Panc1 (cell line): ENCODE results near the gene GRHL1. TPM values are rescaled to one million over a fixed set of nuclear protein-coding genes. Genes with fewer than 3 reads are reported as not detected.

Experiments used
- ATAC-seq: fragments of 200-7000 bp; cut with Tn5 transposase; 2 replicates; pipeline ENCODE4 v1.9.1; 2020; ENCODE audit warnings: mild to moderate bottlenecking, moderate library complexity
- BruUV-seq: library from RNA; stranded (reverse); fragments of 400-500 nt; replicated peaks from 2 replicates; lab custom pipeline; 2021; lab: Mats Ljungman, UMichigan
- CTCF ChIA-PET: fragments of 300-600 bp; sonication (Branson Sonifier 250); formaldehyde crosslinking; loops from one replicate; lab custom pipeline; 2022; ENCODE audit warnings: antibody characterized with exemption; lab: Charles Lee
- POLR2A ChIA-PET: fragments of 300-600 bp; sonication (Branson Sonifier 250); formaldehyde crosslinking; loops from one replicate; lab custom pipeline; 2022; ENCODE audit warnings: antibody characterized with exemption; lab: Charles Lee
- DNase-seq: peaks from one replicate; pipeline ENCODE4 v3.0.0-alpha.2; 2010; ENCODE audit warnings: low read depth, low spot score
- H3K27ac ChIP-seq: 2 replicates; pipeline ENCODE4 v1.5.1; 2011; ENCODE audit warnings: mild to moderate bottlenecking, low read length, inconsistent platforms
- H3K27me3 ChIP-seq: fragments of 200-500 bp; sonication (Bioruptor generic); 2 replicates; pipeline ENCODE4 v1.6.0; 2014; ENCODE audit warnings: low read length, inconsistent platforms; ENCODE audit not compliant: control insufficient read depth, insufficient read depth
- H3K36me3 ChIP-seq: fragments of 200-500 bp; sonication (Bioruptor generic); 2 replicates; pipeline ENCODE4 v1.5.1; 2014; ENCODE audit warnings: inconsistent platforms, mild to moderate bottlenecking, low read length, moderate library complexity; ENCODE audit not compliant: control insufficient read depth, insufficient read depth
- H3K4me1 ChIP-seq: 2 replicates; pipeline ENCODE4 v1.5.1; 2011; ENCODE audit warnings: inconsistent platforms, mild to moderate bottlenecking, low read length, moderate library complexity; ENCODE audit not compliant: control insufficient read depth, insufficient read depth
- H3K4me3 ChIP-seq, 2 experiments: 2 replicates each; pipeline ENCODE4 v1.5.1; 2011 to 2012; ENCODE audit warnings: low read depth in 2 of 2, low read length in 2 of 2, mild to moderate bottlenecking in 2 of 2, inconsistent platforms in 1 of 2, moderate library complexity in 1 of 2
- H3K9me3 ChIP-seq: fragments of 200-500 bp; sonication (Bioruptor generic); 2 replicates; pipeline ENCODE4 v1.5.1; 2014; ENCODE audit warnings: low read depth, mild to moderate bottlenecking, inconsistent platforms, low read length, moderate library complexity; ENCODE audit not compliant: control insufficient read depth, insufficient read depth
- POLR2AphosphoS5 ChIP-seq: IDR thresholded peaks from 2 replicates; pipeline ENCODE4 v1.6.1; 2012; ENCODE audit warnings: mild to moderate bottlenecking, low read depth, low read length, moderate library complexity
- SIN3A ChIP-seq: IDR thresholded peaks from 2 replicates; pipeline ENCODE4 v1.6.1; 2012; ENCODE audit warnings: low read depth, mild to moderate bottlenecking, low read length, moderate library complexity, borderline replicate concordance; ENCODE audit not compliant: insufficient read depth
- TCF7L2 ChIP-seq: IDR thresholded peaks from 2 replicates; pipeline ENCODE4 v1.6.1; 2011; ENCODE audit warnings: mild to moderate bottlenecking, low read depth, low read length, inconsistent platforms
- in situ Hi-C: cut with HindIII; loops from 2 replicates; pipeline ENCODE4 v1.10.0; 2016; ENCODE audit warnings: low sequenced_read_pairs, low pct_unique_long_range_greater_than_20kb
- intact Hi-C: fragments of 100-400 bp; cut with micrococcal nuclease; formaldehyde crosslinking; loops from one replicate; pipeline ENCODE4 v1.10.0; 2022; ENCODE audit not compliant: unreplicated experiment
- total RNA-seq: library from RNA; stranded (reverse); gene quantifications from one replicate; pipeline ENCODE4 v1.2.1, GENCODE V29; 2021; ENCODE audit not compliant: unreplicated experiment
- TF ChIP-seq, protein P1 (sequence below), 2 experiments: IDR thresholded peaks; 2 replicates each; pipeline ENCODE4 v1.6.1; 2011 to 2012; ENCODE audit warnings: low read depth in 2 of 2, control low read depth in 1 of 2, low read length in 1 of 2, mild to moderate bottlenecking in 1 of 2, moderate library complexity in 1 of 2; ENCODE audit not compliant: insufficient read depth in 1 of 2
- TF ChIP-seq, protein P2 (sequence below): fragments of 450-650 bp; IDR thresholded peaks from 2 replicates; pipeline ENCODE4 v1.5.1; 2017; ENCODE audit warnings: mild to moderate bottlenecking

GRHL1 gene
- total RNA-seq, 1 experiment from 2014 or later = 4.7 TPM

DNA sequence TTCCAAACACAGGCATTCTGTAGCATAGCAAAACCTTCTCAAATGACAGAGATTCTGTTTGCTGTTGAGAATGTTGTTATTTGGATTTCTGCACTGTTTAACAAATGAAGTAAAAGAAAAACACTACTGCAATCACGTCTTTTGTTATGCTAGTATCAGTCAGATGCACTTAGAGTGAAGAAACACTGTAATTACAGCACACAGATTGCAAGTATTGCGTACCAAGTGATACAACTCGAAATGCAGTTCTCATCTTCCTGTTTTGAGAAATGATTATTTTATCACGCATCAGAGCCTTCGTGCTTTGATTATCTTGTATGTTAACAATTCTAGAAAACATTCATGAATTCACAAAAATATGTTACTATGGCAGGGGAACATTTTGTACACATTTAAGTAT lies 50.1 kb downstream of the GRHL1 start:
- no peak for DNase-seq

DNA sequence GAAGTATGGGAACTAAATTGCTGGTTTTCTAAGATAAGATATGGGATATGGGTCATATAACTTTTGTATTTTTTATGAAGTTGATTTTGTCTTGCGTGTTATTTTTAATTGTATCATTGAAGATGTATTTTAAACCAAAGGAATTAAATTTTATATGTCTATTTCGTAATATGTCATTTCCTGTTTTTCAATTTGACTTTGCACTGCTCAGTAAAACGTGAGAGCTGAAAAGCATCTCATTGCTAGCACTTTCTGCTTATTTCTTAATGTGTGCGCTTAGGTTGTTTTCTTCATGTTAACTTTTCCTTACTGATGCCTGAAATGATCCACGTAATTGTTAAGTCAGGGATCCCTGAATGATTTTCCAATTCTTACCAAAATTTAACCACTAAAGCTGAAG lies 50.6 kb downstream of the GRHL1 start:
- in situ Hi-C loops = no loop called here
- TF ChIP-seq, protein P1, sequence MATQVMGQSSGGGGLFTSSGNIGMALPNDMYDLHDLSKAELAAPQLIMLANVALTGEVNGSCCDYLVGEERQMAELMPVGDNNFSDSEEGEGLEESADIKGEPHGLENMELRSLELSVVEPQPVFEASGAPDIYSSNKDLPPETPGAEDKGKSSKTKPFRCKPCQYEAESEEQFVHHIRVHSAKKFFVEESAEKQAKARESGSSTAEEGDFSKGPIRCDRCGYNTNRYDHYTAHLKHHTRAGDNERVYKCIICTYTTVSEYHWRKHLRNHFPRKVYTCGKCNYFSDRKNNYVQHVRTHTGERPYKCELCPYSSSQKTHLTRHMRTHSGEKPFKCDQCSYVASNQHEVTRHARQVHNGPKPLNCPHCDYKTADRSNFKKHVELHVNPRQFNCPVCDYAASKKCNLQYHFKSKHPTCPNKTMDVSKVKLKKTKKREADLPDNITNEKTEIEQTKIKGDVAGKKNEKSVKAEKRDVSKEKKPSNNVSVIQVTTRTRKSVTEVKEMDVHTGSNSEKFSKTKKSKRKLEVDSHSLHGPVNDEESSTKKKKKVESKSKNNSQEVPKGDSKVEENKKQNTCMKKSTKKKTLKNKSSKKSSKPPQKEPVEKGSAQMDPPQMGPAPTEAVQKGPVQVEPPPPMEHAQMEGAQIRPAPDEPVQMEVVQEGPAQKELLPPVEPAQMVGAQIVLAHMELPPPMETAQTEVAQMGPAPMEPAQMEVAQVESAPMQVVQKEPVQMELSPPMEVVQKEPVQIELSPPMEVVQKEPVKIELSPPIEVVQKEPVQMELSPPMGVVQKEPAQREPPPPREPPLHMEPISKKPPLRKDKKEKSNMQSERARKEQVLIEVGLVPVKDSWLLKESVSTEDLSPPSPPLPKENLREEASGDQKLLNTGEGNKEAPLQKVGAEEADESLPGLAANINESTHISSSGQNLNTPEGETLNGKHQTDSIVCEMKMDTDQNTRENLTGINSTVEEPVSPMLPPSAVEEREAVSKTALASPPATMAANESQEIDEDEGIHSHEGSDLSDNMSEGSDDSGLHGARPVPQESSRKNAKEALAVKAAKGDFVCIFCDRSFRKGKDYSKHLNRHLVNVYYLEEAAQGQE (IDR thresholded peaks at IDR 0.05; ENCODE audit: insufficient read depth in 1 of 2, low read depth in 2 of 2, low read length in 1 of 2) = no peak
- TF ChIP-seq SIN3A = no peak
- TF ChIP-seq TCF7L2 = no peak
- TF ChIP-seq, protein P2, sequence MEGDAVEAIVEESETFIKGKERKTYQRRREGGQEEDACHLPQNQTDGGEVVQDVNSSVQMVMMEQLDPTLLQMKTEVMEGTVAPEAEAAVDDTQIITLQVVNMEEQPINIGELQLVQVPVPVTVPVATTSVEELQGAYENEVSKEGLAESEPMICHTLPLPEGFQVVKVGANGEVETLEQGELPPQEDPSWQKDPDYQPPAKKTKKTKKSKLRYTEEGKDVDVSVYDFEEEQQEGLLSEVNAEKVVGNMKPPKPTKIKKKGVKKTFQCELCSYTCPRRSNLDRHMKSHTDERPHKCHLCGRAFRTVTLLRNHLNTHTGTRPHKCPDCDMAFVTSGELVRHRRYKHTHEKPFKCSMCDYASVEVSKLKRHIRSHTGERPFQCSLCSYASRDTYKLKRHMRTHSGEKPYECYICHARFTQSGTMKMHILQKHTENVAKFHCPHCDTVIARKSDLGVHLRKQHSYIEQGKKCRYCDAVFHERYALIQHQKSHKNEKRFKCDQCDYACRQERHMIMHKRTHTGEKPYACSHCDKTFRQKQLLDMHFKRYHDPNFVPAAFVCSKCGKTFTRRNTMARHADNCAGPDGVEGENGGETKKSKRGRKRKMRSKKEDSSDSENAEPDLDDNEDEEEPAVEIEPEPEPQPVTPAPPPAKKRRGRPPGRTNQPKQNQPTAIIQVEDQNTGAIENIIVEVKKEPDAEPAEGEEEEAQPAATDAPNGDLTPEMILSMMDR = no peak
- no peak for TF ChIP-seq POLR2AphosphoS5
- DNase-seq = no peak
- Histone ChIP-seq H3K27me3 (no peaks in the 10 kb centered on the region), H3K36me3 (no peaks in the 10 kb centered on the region), H3K4me3 (no peak overlapping the region), H3K9me3 (no peaks in the 10 kb centered on the region), H3K4me1 (no peaks in the 10 kb centered on the region), H3K27ac (no peak overlapping the region)
- ATAC-seq = no peak
- BruUV-seq = no TSS peak
- intact Hi-C loops = no loop called here
- CTCF ChIA-PET = no interaction called here
- POLR2A ChIA-PET = no interaction called here

More for the DNA sequence above, 50.1 kb downstream of the GRHL1 start:
- CTCF ChIA-PET = no interaction called here
- Histone ChIP-seq H3K4me3 (no peak overlapping the region), H3K9me3 (no peaks in the 10 kb centered on the region), H3K4me1 (no peaks in the 10 kb centered on the region), H3K36me3 (no peaks in the 10 kb centered on the region), H3K27me3 (no peaks in the 10 kb centered on the region), H3K27ac (no peak overlapping the region)
- intact Hi-C loops = no loop called here
- no TSS peak for BruUV-seq
- TF ChIP-seq SIN3A = no peak
- TF ChIP-seq, protein P1 (IDR thresholded peaks at IDR 0.05; ENCODE audit: insufficient read depth in 1 of 2, low read depth in 2 of 2, low read length in 1 of 2) = no peak
- no peak for TF ChIP-seq POLR2AphosphoS5
- no peak for TF ChIP-seq TCF7L2
- TF ChIP-seq, protein P2 = no peak
- no peak for ATAC-seq
- in situ Hi-C loops = no loop called here
- POLR2A ChIA-PET = interaction anchor here (0.6 kb wide), 1 partner anchor 18 kb away, joined by 3 read pairs; no protein-coding TSS in a partner anchor
